Measurements from ENCODE around the gene L3MBTL4. TPM values are rescaled to one million over a fixed set of nuclear protein-coding genes. Genes with fewer than 3 reads are reported as not detected.
"Not testable (repeated sequence)": the region's sequence is repeated elsewhere in the genome, so short reads cannot be mapped to it uniquely, and the experiment has no call there.

L3MBTL4 gene
- total RNA-seq, 2 donors from 2014 or later, result 4.6 to 7.2 TPM

GRCh38 chr18:6078877-6079276 is 335.8 kb downstream of the L3MBTL4 start:
- Histone ChIP-seq H3K9ac (ENCODE audit: extremely low read depth, low read length, poor library complexity, severe bottlenecking) (no peak overlapping the region), H3K4me1 (ENCODE audit: control insufficient read depth, insufficient read depth, low read length) (no peaks in the 10 kb centered on the region), H3K27me3 (ENCODE audit: control insufficient read depth, insufficient read depth, low read length, poor library complexity, severe bottlenecking) (no peaks in the 10 kb centered on the region), H3K27ac (ENCODE audit: low read depth, low read length) (no peak overlapping the region), H3K4me3 (ENCODE audit: low read length) (no peak overlapping the region), H3K9me3 (ENCODE audit: control insufficient read depth, low read length) (no peaks in the 10 kb centered on the region), H3K36me3 (ENCODE audit: control insufficient read depth, insufficient read depth, low read length) (no peaks in the 10 kb centered on the region)
- 84 to 87% methylated on average over 9 of the region's 9 CpGs for WGBS, 2 experiments (ENCODE audit: insufficient coverage in 1 of 2, insufficient read length in 1 of 2)
- DNase-seq, result no peak
- Mint-ChIP-seq H3K9me3 (no peaks in the 10 kb centered on the region), H3K4me1 (no peaks in the 10 kb centered on the region), H3K27me3 (ENCODE audit: insufficient read depth) (no peaks in the 10 kb centered on the region), H3K27ac (no peak overlapping the region), H3K4me3 (no peak overlapping the region), H3K36me3 (ENCODE audit: low read depth) (no peaks in the 10 kb centered on the region)
- no peak for TF ChIP-seq CTCF (conservative IDR thresholded peaks at IDR 0.05)

- H3K9me3 Mint-ChIP-seq; H3K27ac Mint-ChIP-seq; H3K4me3 ChIP-seq (ENCODE audit: low read length); H3K9ac ChIP-seq (ENCODE audit: extremely low read depth, low read length, poor library complexity, severe bottlenecking); H3K4me1 ChIP-seq (ENCODE audit: control insufficient read depth, insufficient read depth, low read length); H3K27ac ChIP-seq (ENCODE audit: low read depth, low read length); H3K9me3 ChIP-seq (ENCODE audit: control insufficient read depth, low read length); H3K27me3 Mint-ChIP-seq (ENCODE audit: insufficient read depth); H3K4me1 Mint-ChIP-seq; H3K4me3 Mint-ChIP-seq; H3K27me3 ChIP-seq (ENCODE audit: control insufficient read depth, insufficient read depth, low read length, poor library complexity, severe bottlenecking); H3K36me3 ChIP-seq (ENCODE audit: control insufficient read depth, insufficient read depth, low read length); DNase-seq; H3K36me3 Mint-ChIP-seq (ENCODE audit: low read depth): not testable (repeated sequence)
- 95 to 100% methylated on average over 4 to 10 of the region's 11 CpGs for WGBS, 2 experiments (ENCODE audit: insufficient coverage in 1 of 2, insufficient read length in 1 of 2)
Measured at GRCh38 chr18:6072423-6072822, 342.3 kb downstream of the L3MBTL4 start.

DNA sequence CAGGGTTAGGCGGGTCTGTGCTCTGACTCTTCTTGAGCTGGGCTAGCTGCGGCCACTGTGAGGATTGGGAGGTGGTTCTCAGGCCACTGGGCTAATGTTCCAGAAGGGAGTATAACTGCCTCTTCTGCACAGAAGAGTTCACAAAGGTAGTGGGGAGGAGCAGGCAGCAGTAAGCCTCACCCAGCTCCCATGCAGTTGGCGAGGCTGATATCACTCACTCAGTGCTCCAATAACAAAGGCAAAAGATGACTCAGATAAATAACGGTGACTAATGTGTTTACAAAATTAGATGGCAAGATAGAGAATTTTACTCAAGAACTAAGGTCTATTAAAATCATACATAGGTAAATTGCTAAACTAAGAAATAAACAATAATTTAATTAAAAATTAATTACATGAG is 345.2 kb downstream of the L3MBTL4 start:
- H3K9me3 Mint-ChIP-seq, result peaks cover 9% of the 10 kb centered on the region
- H3K27me3 ChIP-seq (ENCODE audit: control insufficient read depth, insufficient read depth, low read length, poor library complexity, severe bottlenecking), result no peaks in the 10 kb centered on the region
- no peak overlapping the region for H3K9ac ChIP-seq (ENCODE audit: extremely low read depth, low read length, poor library complexity, severe bottlenecking)
- H3K27me3 Mint-ChIP-seq (ENCODE audit: insufficient read depth), result no peaks in the 10 kb centered on the region
- H3K27ac ChIP-seq (ENCODE audit: low read depth, low read length), result no peak overlapping the region
- no peak for TF ChIP-seq CTCF (conservative IDR thresholded peaks at IDR 0.05)
- WGBS, 2 experiments (ENCODE audit: insufficient coverage in 1 of 2, insufficient read length in 1 of 2), result 83 to 99% methylated on average over 1 to 3 of the region's 4 CpGs
- no peak for DNase-seq
- no peak overlapping the region for H3K27ac Mint-ChIP-seq
- no peaks in the 10 kb centered on the region for H3K4me1 Mint-ChIP-seq
- no peak overlapping the region for H3K4me3 ChIP-seq (ENCODE audit: low read length)
- H3K4me1 ChIP-seq (ENCODE audit: control insufficient read depth, insufficient read depth, low read length), result no peaks in the 10 kb centered on the region
- no peaks in the 10 kb centered on the region for H3K36me3 ChIP-seq (ENCODE audit: control insufficient read depth, insufficient read depth, low read length)
- H3K9me3 ChIP-seq (ENCODE audit: control insufficient read depth, low read length), result peaks cover 5% of the 10 kb centered on the region
- no peak overlapping the region for H3K4me3 Mint-ChIP-seq
- no peaks in the 10 kb centered on the region for H3K36me3 Mint-ChIP-seq (ENCODE audit: low read depth)

DNA sequence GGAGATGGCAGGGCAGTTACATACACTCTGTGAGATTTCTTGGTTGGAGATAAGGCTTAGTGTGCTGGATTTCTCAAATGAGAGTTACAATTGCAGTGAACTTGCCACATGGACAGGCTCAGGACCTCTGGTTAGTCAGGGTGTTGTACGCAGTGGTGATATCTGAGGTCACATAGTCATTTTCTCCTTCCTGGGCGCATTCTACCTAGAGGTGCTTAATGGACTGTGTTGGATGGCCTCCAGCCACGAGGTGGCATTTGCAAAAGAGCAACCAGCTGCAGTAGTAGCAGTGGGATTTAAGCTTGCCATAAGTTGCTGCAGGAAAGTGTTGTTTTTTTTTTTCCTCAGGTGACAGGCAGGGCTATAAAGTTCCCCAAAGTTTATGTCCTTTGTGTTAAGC is 345.6 kb downstream of the L3MBTL4 start:
- Histone ChIP-seq H3K4me3 (ENCODE audit: low read length) (no peak overlapping the region), H3K27ac (ENCODE audit: low read depth, low read length) (no peak overlapping the region), H3K4me1 (ENCODE audit: control insufficient read depth, insufficient read depth, low read length) (no peaks in the 10 kb centered on the region), H3K27me3 (ENCODE audit: control insufficient read depth, insufficient read depth, low read length, poor library complexity, severe bottlenecking) (no peaks in the 10 kb centered on the region), H3K36me3 (ENCODE audit: control insufficient read depth, insufficient read depth, low read length) (no peaks in the 10 kb centered on the region), H3K9ac (ENCODE audit: extremely low read depth, low read length, poor library complexity, severe bottlenecking) (no peak overlapping the region), H3K9me3 (ENCODE audit: control insufficient read depth, low read length) (peaks cover 5% of the 10 kb centered on the region)
- no peak for DNase-seq
- no peaks in the 10 kb centered on the region for H3K4me1 Mint-ChIP-seq
- H3K27ac Mint-ChIP-seq, result no peak overlapping the region
- no peaks in the 10 kb centered on the region for H3K36me3 Mint-ChIP-seq (ENCODE audit: low read depth)
- H3K9me3 Mint-ChIP-seq, result peaks cover 10% of the 10 kb centered on the region
- no peaks in the 10 kb centered on the region for H3K27me3 Mint-ChIP-seq (ENCODE audit: insufficient read depth)
- TF ChIP-seq CTCF (conservative IDR thresholded peaks at IDR 0.05), result no peak
- H3K4me3 Mint-ChIP-seq, result no peak overlapping the region
- WGBS, 2 experiments (ENCODE audit: insufficient coverage in 1 of 2, insufficient read length in 1 of 2), result 80 to 96% methylated on average over 2 to 3 of the region's 3 CpGs
